NCI-H2227 treated with DMSO at 0.1 percent for 48 hours (cell line): Measurements from ENCODE around the gene CD4.

ENCODE experiments used
- DNase-seq: peaks from one replicate; lab custom pipeline; 2025; lab: John Stamatoyannopoulos, UW

CD4 gene

GRCh38 chr12:6765634-6766581 lies 23.4 kb upstream of the CD4 start, which contains the start of gene PTMS:
TSS of gene PTMS (plus strand) at chr12:6766363. CDS start at chr12:6766706, 343 bp downstream.
- DNase-seq: peak; percentile 79

- no peak for DNase-seq
Measured at GRCh38 chr12:6766651-6767349, 22.5 kb upstream of the CD4 start.

- no peak for DNase-seq
Measured at GRCh38 chr12:6767353-6768319, 21.7 kb upstream of the CD4 start.

GRCh38 chr12:6768437-6768914 lies 20.9 kb upstream of the CD4 start:
- no peak for DNase-seq

- DNase-seq: peak; percentile 45
Measured at GRCh38 chr12:6768990-6769389, 20.3 kb upstream of the CD4 start.

- DNase-seq: no peak
Measured at GRCh38 chr12:6769666-6770065, 19.7 kb upstream of the CD4 start.

GRCh38 chr12:6770094-6770493 lies 19.2 kb upstream of the CD4 start:
- DNase-seq: no peak

GRCh38 chr12:6770600-6770999 lies 18.7 kb upstream of the CD4 start:
- no peak for DNase-seq

GRCh38 chr12:6771091-6771495 lies 18.2 kb upstream of the CD4 start:
- no peak for DNase-seq

GRCh38 chr12:6771509-6772330 lies 17.6 kb upstream of the CD4 start:
- no peak for DNase-seq

- DNase-seq: no peak
Measured at GRCh38 chr12:6772331-6772695, 17.0 kb upstream of the CD4 start, which contains the start of gene LAG3. TSS of gene LAG3 (plus strand) at chr12:6772520. CDS start at chr12:6772853, 333 bp downstream.

GRCh38 chr12:6772726-6773589 lies 16.4 kb upstream of the CD4 start:
- DNase-seq: no peak

- no peak for DNase-seq
Measured at GRCh38 chr12:6773590-6774351, 15.6 kb upstream of the CD4 start.

- DNase-seq: no peak
Measured at GRCh38 chr12:6774499-6775062, 14.7 kb upstream of the CD4 start.

GRCh38 chr12:6775185-6776174 lies 13.8 kb upstream of the CD4 start:
- no peak for DNase-seq

- DNase-seq: no peak
Measured at GRCh38 chr12:6777386-6777785, 11.9 kb upstream of the CD4 start.

GRCh38 chr12:6778217-6778573 lies 11.1 kb upstream of the CD4 start:
- DNase-seq: no peak
